HEK293 (cell line): Measurements from ENCODE around the gene MBD5.

ENCODE experiments used
- CTCF ChIA-PET: fragments of 350-600 bp; formaldehyde crosslinking; extraction: SDS; loops from one replicate; lab custom pipeline; 2021; ENCODE audit warnings: antibody characterized with exemption; lab: Yijun Ruan, JAX
- POLR2A ChIA-PET: fragments of 300-600 bp; formaldehyde crosslinking; extraction: SDS; loops from one replicate; lab custom pipeline; 2020; ENCODE audit warnings: antibody characterized with exemption, inconsistent platforms; lab: Yijun Ruan, JAX
- H3K27ac ChIP-seq: fragments of 200-500 bp; sonication (Bioruptor generic); 2 replicates; pipeline ENCODE4 v1.5.1; 2014; ENCODE audit warnings: low read depth, low read length, control low read depth, inconsistent platforms; ENCODE audit errors: extremely low read depth
- H3K36me3 ChIP-seq, 2 experiments: fragments of 200-500 bp in 1 of 2; sonication (Bioruptor generic) in 1 of 2; 1 replicate in 1 of 2; 2 replicates in 1 of 2; pipeline ENCODE4 v1.5.1; 2014 to 2017; ENCODE audit warnings: inconsistent platforms in 2 of 2, low read length in 2 of 2; ENCODE audit not compliant: control insufficient read depth in 2 of 2, insufficient read depth in 1 of 2
- H3K4me1 ChIP-seq: fragments of 200-500 bp; sonication (Bioruptor generic); 2 replicates; pipeline ENCODE4 v1.5.1; 2014; ENCODE audit warnings: mild to moderate bottlenecking, low read length, inconsistent platforms; ENCODE audit not compliant: control insufficient read depth, insufficient read depth
- H3K4me3 ChIP-seq: 2 replicates; pipeline ENCODE4 v1.5.1; 2011; ENCODE audit warnings: low read depth, mild to moderate bottlenecking, control low read depth, low read length, moderate library complexity
- H3K9me3 ChIP-seq: fragments of 200-500 bp; sonication (Bioruptor generic); 2 replicates; pipeline ENCODE4 v1.5.1; 2014; ENCODE audit warnings: low read depth, low read length, inconsistent platforms; ENCODE audit not compliant: control insufficient read depth, insufficient read depth
- FEZF1 ChIP-seq: fragments of 450-650 bp; formaldehyde crosslinking; IDR thresholded peaks from 2 replicates; pipeline ENCODE4 v1.5.1; 2016; ENCODE audit warnings: missing biosample characterization, missing genetic modification characterization
- GLI4 ChIP-seq: fragments of 450-650 bp; formaldehyde crosslinking; IDR thresholded peaks from 2 replicates; pipeline ENCODE4 v1.5.1; 2016; ENCODE audit warnings: missing biosample characterization, missing genetic modification characterization
- KLF8 ChIP-seq: fragments of 450-650 bp; formaldehyde crosslinking; IDR thresholded peaks from 2 replicates; pipeline ENCODE4 v1.5.1; 2016; ENCODE audit warnings: missing biosample characterization, missing genetic modification characterization
- SALL2 ChIP-seq: fragments of 450-650 bp; formaldehyde crosslinking; IDR thresholded peaks from 2 replicates; pipeline ENCODE4 v1.5.0; 2017; ENCODE audit warnings: missing biosample characterization, mild to moderate bottlenecking, missing genetic modification characterization, borderline replicate concordance
- ZBTB1 ChIP-seq: fragments of 450-650 bp; formaldehyde crosslinking; IDR thresholded peaks from 2 replicates; pipeline ENCODE4 v1.5.1; 2016; ENCODE audit warnings: missing biosample characterization, missing genetic modification characterization
- ZBTB11 ChIP-seq: fragments of 450-650 bp; formaldehyde crosslinking; conservative IDR thresholded peaks from 2 replicates; pipeline ENCODE4 v1.5.1; 2016; ENCODE audit warnings: low read depth, missing biosample characterization, missing genetic modification characterization
- ZBTB17 ChIP-seq: fragments of 450-650 bp; formaldehyde crosslinking; IDR thresholded peaks from 2 replicates; pipeline ENCODE4 v1.5.1; 2016; ENCODE audit warnings: missing biosample characterization, missing genetic modification characterization
- ZFP69B ChIP-seq: fragments of 450-650 bp; formaldehyde crosslinking; IDR thresholded peaks from 2 replicates; pipeline ENCODE4 v1.5.1; 2016; ENCODE audit warnings: missing biosample characterization, missing genetic modification characterization
- ZNF174 ChIP-seq: fragments of 450-650 bp; formaldehyde crosslinking; IDR thresholded peaks from 2 replicates; pipeline ENCODE4 v1.5.0; 2017; ENCODE audit warnings: missing biosample characterization, mild to moderate bottlenecking, missing genetic modification characterization
- ZNF211 ChIP-seq: fragments of 450-650 bp; formaldehyde crosslinking; IDR thresholded peaks from 2 replicates; pipeline ENCODE4 v1.5.1; 2016; ENCODE audit warnings: low read depth, missing biosample characterization, missing genetic modification characterization
- ZNF311 ChIP-seq: fragments of 450-650 bp; formaldehyde crosslinking; IDR thresholded peaks from 2 replicates; pipeline ENCODE4 v1.5.1; 2017; ENCODE audit warnings: missing biosample characterization, missing genetic modification characterization, borderline replicate concordance
- ZNF473 ChIP-seq: fragments of 450-650 bp; formaldehyde crosslinking; IDR thresholded peaks from 2 replicates; pipeline ENCODE4 v1.5.1; 2017; ENCODE audit warnings: missing biosample characterization, missing genetic modification characterization
- ZNF558 ChIP-seq: fragments of 450-650 bp; formaldehyde crosslinking; IDR thresholded peaks from 2 replicates; pipeline ENCODE4 v1.5.1; 2016; ENCODE audit warnings: missing biosample characterization, missing genetic modification characterization
- ZNF600 ChIP-seq: fragments of 450-650 bp; formaldehyde crosslinking; IDR thresholded peaks from 2 replicates; pipeline ENCODE4 v1.5.1; 2016; ENCODE audit warnings: missing biosample characterization, missing genetic modification characterization
- ZNF621 ChIP-seq: fragments of 450-650 bp; formaldehyde crosslinking; IDR thresholded peaks from 2 replicates; pipeline ENCODE4 v1.5.1; 2017; ENCODE audit warnings: missing biosample characterization, missing genetic modification characterization
- ZNF768 ChIP-seq: fragments of 450-650 bp; formaldehyde crosslinking; IDR thresholded peaks from 2 replicates; pipeline ENCODE4 v1.5.1; 2018; ENCODE audit warnings: missing biosample characterization, mild to moderate bottlenecking, missing genetic modification characterization
- ZNF777 ChIP-seq: fragments of 450-650 bp; formaldehyde crosslinking; IDR thresholded peaks from 2 replicates; pipeline ENCODE4 v1.5.1; 2017; ENCODE audit warnings: missing biosample characterization, missing genetic modification characterization, borderline replicate concordance
- TF ChIP-seq, protein P1 (sequence below): fragments of 450-650 bp; formaldehyde crosslinking; IDR thresholded peaks from 2 replicates; pipeline ENCODE4 v1.5.1; 2016; ENCODE audit warnings: missing biosample characterization, missing genetic modification characterization

MBD5 gene

DNA sequence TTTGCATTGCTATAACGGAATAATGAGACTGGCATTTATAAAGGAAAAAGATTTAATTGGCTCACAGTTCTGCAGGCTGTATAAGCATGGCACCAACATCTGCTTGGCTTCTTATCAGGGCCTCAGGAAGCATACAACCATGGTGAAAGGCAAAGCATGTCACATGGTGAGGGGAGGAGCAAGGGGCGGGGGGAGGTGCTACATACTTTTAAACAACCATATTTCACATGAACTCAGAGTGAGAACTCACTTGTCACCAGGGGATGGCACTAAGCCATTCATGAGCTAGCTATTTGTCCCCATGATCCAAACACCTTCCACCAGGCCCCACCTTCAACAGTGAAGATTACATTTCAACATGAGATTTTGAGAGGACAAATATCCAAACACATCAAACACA lies 188.7 kb downstream of the MBD5 start:
- Histone ChIP-seq H3K27ac (no peak overlapping the region), H3K4me3 (no peak overlapping the region), H3K9me3 (no peaks in the 10 kb centered on the region), H3K36me3 (no peaks in the 10 kb centered on the region), H3K4me1 (no peaks in the 10 kb centered on the region)
- POLR2A ChIA-PET = no interaction called here
- CTCF ChIA-PET = no interaction called here
- no peak for TF ChIP-seq ZNF600
- no peak for TF ChIP-seq ZBTB11 (tag by site-specific recombination)
- TF ChIP-seq ZNF558 (tag by site-specific recombination) = no peak
- TF ChIP-seq FEZF1 = no peak

GRCh38 chr2:148218326-148219075 lies 197.6 kb downstream of the MBD5 start:
- no peaks in the 10 kb centered on the region for H3K36me3 ChIP-seq
- ChIA-PET CTCF (interaction anchor here (0.5 kb wide), 1 partner anchor 42 kb away, joined by 3 read pairs; no protein-coding TSS in a partner anchor), POLR2A (no interaction called here)
- no peaks in the 10 kb centered on the region for H3K9me3 ChIP-seq
- no peaks in the 10 kb centered on the region for H3K4me1 ChIP-seq
- no peak overlapping the region for H3K27ac ChIP-seq
- H3K4me3 ChIP-seq = no peak overlapping the region
- TF ChIP-seq ZNF777 (tag by site-specific recombination) (no peak), ZNF621 (no peak), ZBTB11 (tag by site-specific recombination) (no peak), ZNF211 (no peak), SALL2 (tag by site-specific recombination) (no peak), GLI4 (tag by site-specific recombination) (no peak), ZBTB17 (tag by site-specific recombination) (no peak), ZNF768 (no peak), ZBTB1 (tag by site-specific recombination) (no peak), ZFP69B (tag by site-specific recombination) (no peak), KLF8 (tag by site-specific recombination) (no peak), ZNF311 (no peak), ZNF174 (no peak), ZNF473 (tag by site-specific recombination) (no peak)
- TF ChIP-seq, protein P1, sequence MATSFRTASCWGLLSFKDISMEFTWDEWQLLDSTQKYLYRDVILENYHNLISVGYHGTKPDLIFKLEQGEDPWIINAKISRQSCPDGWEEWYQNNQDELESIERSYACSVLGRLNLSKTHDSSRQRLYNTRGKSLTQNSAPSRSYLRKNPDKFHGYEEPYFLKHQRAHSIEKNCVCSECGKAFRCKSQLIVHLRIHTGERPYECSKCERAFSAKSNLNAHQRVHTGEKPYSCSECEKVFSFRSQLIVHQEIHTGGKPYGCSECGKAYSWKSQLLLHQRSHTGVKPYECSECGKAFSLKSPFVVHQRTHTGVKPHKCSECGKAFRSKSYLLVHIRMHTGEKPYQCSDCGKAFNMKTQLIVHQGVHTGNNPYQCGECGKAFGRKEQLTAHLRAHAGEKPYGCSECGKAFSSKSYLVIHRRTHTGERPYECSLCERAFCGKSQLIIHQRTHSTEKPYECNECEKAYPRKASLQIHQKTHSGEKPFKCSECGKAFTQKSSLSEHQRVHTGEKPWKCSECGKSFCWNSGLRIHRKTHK (tag by site-specific recombination) = no peak
